Stimulated activated naive CD4-positive, alpha-beta T cell (primary cell): ENCODE data around the gene ABHD8.

Source experiments
- DNase-seq, 6 experiments: peaks; one replicate each; lab custom pipeline; 2025; lab: John Stamatoyannopoulos, UW

The ABHD8 gene

DNA sequence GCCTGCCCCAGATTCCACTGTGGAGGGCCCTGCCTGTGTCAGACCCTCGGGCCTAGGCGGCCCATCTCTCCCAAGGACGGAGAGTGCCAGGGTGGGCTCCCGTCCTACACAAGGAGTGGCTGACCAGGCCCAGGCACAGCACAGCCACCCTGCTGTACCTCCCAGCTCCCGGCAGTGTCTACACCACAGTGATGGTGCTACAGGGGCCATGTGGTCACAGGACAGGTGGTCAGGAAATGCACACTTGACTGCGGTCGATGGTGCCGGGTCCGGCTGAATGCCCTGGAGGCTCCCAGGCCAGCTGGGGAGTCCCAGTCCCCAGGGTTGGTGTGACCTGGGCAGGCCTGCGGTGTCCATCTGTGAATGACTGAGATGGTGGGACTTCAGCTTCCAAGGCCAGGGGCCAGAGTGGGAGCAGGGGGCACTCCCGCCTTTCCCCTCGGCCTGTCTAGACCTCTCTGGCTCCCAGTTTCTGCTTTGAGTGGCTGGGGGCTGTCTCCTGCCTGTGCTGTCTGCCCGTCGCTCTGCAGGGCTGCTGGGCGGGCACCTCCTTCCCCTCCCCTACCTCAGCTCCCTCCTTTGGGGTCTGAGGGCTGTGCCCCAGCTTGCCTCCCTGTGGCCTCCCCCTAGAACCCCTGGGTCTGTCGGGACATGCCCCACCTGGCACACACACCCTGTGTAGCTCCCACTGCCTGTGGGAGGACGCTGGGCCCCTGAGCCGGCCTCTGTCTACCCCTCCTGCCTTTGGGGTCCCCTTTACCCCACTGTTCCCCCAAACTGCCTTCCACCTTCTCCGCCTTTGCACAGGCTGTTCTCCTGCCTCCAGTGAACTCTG, 18.6 kb upstream of the ABHD8 start:
- DNase-seq: no peak

DNA sequence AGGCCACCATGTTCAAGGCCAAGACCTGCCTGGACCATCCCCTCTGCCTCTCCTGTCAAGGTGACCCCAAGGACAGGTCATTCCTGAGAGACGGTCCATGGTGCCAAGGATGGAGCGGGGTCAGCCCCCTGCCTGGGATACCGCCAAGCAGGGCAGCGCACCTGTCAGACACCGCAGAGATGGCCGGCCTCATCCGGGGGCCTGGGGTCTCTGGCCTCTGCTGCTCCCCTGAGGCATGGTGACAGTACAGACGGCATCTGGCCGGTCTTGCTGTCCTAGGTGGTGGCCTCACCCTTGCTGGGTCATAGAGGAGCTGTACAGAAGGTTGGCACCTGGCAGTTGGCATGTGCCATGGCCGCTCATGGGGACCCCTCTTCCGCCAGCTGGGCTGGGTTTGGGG, 17.2 kb upstream of the ABHD8 start:
- DNase-seq: no peak

DNA sequence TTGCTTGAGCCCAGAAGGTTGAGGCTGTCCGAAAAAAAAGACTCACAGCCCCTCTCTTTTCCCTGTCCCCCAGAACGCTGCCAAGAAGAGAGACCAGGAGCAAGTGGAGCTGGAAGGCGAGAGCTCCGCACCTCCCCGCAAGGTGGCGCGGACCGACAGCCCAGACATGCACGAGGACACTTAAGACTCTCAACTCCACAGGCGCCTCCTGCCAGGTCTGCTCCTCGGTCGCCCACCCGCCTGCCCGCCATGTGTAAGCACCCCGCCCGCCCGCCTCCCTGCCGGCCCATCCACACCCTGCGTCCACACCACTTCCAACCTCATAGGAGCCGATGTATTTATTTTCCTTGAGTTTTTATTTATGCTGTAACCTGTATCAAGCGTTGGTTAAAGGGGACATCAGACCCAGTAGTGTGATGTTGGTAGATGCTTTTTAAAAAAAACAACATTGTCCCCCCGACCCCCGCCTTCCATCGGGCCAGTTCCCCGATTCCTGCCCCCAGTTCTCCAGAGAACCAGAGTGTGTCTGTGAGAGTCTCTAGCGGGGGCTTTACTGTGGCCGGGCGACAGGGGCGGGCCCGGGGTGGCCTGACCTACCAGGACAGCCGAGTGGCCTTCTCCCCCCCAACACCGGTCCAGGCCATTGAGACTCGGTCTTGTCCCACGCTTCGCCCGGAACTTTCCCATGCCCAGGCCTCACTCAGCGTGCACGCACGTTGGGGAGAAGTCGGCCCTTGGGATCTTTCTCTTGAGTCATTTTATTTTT, 16.4 kb upstream of the ABHD8 start:
- no peak for DNase-seq

DNA sequence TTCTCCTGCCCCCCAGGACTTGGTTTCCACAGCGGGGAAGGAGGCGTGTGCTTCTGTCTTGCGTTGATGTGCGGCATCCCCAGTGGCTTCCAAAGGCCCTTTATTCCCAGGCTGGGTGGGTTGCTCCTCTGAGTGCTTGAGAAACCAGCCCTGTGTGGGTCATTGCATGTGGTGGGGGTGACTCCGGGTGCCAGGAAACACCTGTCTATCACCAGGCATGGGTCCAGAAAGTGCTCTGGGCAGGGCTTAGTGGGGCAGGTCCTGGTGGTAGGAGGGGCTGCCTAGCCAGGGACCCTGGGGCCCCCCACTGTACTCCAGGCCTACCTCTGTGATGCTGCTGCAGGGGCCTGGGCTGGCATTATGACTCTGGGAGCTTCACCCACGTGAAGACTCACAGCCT, 15.7 kb upstream of the ABHD8 start:
- DNase-seq: no peak

DNA sequence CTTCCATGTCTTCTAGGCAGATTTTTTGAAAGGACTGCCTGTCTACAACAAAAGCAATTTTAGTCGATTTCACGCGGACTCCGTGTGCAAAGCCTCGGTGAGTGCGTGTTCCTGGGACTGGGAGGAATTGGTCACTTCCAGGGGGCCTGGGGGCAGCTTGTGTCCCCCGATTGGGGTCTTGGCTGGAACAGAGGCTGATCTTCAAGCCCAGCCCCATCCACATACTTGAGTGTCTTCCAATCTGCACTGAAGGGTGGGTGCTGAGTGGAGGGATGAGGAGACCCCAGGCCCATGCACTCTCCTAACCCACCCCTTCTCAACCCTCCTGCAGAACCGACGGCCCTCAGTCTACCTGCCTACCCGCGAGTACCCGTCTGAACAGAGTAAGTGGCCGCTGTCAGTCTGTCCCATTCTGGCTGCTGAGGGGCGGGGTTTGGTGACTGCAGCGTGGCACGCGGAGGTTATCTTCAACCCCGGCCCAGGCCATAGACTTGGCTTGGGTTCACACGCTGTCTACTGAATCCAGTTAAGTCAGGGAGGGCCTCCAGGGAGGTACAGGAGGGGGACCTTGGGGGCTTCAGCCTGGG, 10.9 kb upstream of the ABHD8 start:
- no peak for DNase-seq

DNA sequence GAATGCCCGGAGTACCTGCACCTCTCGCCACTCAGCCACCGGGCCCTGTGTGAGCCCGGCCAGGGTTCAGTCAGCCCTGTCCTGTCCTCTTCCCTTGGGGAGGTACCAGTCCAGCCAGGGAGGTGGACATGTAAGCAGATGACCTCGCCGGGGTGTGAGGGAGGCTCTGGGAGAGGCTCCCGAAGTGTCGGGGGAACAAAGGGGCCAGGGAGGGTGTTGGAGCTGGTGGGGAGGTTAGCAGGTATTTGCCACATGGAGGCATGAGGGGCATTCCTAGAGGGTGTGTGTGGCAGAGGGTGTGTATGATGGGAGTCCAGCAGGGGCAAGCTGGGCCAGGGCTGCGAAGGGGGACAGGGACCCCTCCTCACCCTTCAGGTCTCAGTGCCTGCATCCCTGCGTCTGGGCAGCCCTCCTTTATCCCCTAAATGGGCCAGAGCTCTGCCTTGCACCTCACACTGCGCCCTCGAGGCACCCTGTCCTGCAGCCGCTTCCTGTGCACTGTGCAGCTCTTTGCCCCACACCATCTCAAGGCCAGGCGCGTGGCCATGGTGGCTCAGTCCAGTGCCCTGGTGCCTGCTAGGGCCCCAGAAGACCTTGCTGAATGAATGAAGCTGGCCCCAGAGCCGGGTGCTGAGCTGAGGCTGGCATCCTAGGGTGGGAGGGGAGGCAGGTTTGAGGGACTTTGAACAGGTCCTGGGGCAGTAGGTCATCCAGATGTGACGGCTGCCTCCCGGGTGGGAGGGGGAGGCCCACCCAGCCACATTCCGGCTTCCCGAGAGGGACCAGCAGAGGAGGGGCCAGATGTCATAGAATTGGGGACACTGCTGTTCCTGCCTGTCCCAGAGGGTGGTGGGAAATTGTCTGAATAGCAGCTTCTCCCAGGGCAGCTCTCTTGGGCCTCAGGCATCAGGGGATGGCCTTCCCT, 9.2 kb upstream of the ABHD8 start:
- no peak for DNase-seq

DNA sequence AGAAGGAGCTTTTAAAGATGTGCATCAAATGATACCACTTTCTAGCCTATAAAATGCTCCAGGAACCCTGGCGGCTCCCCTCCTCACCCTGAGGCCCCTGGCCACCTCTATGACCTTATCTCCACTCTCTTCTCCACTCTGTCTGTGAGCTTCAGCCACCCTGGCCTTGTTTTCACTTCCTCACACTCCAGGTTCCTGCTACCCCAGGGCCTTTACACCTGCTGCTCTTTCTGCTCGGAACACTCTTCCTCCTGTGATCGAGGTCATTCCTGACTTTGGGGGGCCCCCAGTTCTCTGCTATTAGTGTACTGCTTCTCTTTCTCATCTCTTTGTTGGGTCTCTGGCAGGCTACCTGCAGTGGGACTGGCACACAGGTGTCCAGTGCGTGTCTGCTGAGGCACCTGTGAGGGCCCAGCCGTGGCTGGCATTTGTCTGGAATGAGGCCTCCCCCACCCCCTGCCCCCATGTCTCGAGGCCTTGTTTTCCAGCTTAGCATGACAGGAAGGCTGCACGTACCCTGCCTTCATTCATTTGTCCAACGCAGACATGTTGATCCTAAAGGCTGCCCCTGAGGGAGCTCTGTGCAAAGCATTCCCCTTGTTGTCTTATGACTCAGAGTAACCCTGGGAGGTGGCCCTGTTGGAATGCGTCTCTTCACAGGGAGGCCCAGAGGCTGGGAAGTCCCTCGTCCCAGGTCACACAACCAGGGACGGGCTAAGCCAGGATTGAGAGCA, 8.4 kb upstream of the ABHD8 start:
- no peak for DNase-seq

DNA sequence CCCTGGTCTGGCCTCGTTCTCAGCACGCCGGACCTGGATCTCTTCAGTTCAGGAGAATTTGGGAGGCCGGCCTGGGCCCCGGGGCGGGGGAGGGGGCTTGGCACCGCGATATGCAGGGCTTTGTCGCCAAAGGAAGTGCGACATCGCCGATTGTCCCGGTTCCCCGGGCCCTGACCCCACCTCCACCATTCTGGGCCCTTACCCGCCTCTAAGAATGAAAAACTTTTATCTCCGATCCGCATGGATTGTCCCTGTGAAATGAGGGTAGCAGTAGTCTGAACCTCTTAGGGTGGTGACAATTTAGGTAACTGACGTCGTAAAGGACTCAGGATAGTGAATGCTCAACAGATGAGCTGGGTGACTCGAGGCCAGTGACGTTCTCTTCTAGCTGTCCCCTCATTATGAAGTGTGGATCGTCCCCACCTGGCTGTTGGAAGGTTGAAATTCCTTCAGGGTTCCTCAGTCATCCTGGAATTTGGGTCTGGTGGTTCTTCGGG, 6.8 kb upstream of the ABHD8 start:
- DNase-seq: peak in 3 of 6 experiments; percentile 45 to 61 (median 48)

DNA sequence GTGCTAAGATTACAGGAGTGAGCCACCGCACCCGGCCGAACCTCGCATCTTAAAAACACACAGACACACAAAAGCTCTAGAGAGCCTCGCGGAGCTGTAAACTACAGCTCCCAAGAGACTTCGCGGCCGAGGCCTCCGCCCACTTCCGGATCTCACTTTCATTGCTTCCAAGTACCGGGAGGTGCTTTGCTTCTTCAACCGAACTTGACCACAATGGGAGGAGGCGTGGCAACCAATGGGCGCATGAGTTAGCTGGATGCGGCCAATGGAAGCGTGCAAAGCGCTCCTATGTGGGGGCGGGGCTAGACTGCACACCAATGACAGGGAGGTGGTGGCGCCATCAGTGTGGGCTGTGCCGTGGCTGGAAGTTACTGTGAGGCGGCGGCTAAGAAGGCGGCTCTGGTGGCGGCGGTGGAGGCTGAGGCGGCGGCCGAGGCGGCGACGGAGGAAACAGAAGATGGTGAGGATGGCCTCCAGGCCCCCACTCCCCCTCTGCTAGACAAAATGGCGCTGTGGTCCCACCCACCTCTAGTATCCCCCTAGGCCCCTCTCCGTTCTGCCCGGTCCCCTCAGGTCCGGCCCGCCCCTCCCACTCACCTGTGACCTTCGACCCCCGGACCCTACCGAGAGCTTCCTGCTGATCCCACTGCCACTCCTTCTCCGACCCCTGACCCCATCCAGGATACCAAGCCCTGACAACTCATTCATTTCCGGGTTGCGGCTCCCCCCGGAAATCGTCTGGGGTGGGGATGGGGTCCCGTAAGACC, 6.2 kb upstream of the ABHD8 start, which contains the start of gene DDA1:
DDA1 (plus strand) TSS at position 366 of the 767 bp plus-strand sequence; CDS start at position 458, 92 bp downstream.
- DNase-seq: peak; percentile 93 to 100 (median 99)

DNA sequence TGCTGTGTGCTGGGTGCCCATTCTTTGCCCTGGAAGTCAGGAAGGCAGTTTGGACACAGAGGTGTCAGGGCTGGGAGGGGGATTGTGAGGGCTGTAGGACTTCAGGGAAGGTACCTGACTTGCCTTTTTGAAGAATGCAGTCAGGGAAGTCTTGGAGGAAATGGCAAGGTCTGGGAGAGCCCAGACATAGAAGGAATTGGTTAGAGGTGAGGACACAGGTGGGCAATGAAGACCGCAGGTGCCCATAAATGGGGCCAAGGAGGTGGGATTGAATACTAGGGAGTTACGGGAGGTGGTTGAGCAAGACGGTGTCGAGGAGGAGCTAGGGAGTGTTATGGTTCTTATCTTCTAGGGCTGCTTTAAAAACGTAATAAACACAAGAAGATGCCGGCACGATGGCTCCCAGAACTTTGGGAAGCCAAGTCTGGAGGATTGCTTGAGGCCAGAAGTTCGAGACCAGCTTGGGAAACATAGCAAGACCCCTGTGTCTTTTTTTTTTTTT, 4.7 kb upstream of the ABHD8 start:
- DNase-seq: no peak

DNA sequence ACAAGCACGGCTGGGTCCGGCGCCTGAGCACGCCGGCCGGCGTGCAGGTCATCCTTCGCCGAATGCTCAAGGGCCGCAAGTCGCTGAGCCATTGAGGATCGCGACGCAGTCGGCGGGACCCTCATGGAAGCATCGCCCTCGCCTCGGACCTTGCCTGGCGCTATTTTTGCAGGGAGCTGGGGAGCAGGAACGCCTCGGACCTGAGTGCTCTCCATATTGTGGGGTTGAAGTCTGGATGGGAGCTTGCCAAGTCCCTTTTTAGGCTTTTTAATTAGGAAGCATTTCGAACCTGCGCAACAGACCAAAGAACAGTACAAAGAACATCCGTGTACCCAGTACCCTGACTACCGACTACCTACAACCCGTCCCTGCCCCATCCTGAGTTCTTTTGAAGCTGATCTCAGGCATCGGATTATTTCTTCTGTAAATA, 3.1 kb upstream of the ABHD8 start:
- DNase-seq: no peak

DNA sequence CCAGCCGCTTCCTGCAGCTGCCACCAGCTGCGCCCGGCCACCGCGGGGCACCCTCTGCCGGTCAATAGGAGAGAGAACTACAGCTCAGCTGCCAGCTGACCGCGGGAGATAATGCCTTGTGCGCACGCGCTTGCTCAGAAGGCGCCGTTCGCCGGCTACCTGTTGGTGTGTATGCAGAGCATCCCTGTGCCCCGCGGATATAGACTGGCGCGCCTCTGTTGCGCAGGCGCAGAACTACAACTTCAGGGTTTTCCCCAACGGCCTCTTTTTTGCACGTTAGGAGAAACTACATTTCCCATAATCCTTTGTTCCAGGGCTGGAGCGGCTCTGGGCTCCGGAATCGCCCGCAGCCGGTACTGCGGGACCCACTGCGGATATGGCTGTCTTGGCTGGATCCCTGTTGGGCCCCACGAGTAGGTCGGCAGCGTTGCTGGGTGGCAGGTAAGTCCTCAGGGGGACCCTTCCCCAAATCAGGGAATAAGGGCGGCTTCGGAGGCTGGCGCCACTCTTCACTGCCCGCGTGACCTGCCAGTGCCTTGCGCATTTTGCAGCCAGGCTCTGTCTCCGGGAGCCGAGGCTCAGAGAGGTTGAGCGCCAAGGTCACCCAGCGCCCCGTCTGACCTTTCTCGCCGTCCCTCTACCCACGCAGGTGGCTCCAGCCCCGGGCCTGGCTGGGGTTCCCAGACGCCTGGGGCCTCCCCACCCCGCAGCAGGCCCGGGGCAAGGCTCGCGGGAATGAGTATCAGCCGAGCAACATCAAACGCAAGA, 2.5 kb upstream of the ABHD8 start, which contains the start of gene MRPL34:
MRPL34 (plus strand) TSS at position 356 of the 768 bp plus-strand sequence; CDS start at position 377, 21 bp downstream.
- peak; percentile 81 to 94 (median 92) for DNase-seq

DNA sequence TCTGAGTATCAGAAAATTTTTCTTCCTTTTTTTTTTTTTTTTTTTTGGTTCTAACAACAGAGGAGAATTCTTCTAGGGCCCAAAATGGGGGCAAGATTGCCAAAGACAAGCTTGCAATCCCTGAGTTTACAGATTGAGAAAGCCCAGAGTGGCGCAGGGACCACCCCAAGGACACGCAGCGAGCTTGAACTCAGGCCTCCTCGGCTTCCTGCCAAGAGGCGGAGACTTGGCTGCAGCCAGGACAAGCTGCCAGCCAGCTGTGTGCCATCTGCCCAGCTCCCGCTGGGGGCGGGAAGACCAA, 1.9 kb upstream of the ABHD8 start:
- DNase-seq: no peak

DNA sequence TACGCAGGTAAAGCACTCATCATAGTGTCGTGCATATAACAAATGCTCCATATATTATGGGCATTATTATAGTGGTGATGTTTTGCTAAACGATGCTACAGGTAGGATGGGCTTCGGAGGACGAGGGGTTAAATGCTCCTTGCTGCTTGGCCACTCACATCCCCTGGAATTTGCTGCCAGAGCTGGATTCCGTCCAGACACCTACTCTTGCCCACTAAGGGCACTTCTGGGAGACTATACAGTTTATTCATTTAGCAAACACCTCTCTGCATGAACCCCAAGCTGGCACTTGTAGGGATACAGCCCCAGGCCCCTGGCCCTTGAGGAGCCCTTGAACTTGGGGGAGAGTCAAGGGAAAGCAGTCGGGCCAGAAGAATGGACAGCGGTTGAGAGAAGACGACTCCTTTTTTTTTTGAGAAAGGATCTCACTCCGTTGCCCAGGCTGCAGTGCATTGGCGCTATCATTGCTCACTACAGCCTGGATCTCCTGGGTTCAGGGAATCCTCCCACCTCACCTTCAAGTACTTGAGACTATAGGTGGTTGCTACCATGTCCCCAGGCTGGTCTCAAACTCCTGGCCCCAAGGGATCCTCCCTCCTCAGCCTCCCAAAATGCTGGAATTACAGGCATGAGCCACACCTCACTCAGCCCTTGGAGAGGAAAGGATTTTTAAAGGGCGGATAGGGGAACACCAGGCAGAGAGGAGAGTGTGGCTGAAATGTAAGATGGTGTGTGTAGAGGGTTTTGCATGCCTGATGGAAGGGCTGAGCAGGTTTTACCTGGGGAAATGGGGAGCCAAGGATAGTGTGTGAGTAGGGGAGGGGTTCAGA, 1.4 kb upstream of the ABHD8 start:
- peak in 1 of 6 experiments; percentile 11 for DNase-seq

DNA sequence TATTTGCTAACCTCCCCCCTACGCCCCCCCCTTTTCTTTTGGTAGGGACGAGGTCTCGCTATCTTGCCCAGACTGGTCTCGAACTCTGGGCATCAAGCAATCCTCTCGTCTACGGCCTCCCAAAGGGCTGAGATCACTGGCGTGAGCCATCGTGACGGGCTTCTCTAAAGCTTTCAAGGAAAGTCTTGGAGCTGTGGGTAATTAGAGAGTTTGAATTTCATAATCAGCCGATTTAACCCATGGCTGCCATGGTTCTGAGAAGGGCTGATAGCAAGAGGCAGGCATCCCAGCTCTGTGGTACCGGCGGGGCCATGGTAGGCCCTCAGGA, 679 bp upstream of the ABHD8 start:
- DNase-seq: no peak

DNA sequence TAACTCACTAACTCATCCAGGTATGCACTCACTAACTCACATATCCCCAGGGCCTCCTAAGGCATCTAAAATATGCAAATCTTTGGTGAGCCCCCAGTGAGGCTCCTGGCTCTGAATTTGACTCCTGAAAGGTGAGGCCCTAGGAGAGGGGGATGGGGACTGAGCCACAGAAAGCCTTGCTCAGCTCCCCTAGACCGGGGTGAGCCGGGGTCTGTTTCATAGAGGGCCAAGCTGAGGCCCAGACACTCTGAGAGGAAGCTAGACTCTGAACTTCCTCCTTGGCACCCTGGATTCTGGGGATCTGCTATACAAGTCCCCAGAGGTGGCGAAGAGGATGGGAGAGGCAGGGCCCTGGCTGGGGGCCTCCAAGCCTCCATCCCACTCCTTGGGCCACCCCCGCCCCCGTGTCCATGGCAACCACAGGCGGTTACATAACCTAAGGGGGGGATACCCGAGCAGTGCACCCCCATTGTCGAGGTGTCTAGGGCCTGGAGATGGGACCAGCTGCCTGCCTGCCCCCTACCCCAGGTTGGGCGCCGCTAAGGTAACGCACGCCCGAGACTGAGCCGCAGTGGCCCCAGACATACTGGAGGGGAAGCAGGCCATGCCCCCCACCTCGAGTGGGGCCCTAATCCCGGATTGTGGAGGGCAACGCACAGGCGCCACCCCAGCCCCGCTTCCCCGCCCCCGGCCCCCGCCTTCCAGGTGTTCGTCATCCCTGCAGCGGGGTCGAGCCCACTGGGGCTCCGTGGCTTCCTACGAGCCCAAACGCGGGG, 646 bp downstream of the ABHD8 start:
- DNase-seq: peak in 2 of 6 experiments; percentile 29 to 42

DNA sequence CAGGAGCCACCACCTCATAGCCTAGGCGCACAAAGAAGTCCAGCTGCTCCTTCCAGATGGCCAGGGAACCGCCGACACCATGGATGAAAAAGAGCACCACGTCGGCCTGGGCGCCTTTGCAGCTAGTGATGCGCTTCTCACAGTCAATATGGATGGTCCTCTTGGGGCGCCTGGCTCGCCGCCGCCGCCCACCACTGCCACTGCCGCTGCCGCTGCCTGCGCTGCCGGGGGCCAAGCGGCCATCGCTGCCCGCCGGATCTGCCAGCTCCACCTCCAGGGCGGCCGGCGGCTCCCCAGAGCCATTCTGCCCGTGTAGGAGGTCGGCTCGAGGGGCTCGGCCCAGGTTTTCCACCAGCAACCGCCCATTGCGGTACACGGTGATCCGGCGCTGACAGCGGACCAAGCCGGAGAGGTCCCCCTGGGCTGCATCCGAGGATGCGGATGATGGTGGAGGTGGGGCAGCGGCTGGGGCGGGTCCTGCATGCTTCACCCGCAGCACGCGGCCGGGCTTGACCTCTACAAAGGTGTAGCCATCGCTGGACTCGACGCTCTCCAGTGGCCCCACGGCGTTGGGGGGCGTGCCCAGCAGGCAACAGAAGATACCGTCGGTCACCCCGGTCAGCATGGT, 2.1 kb downstream of the ABHD8 start:
- no peak for DNase-seq
